ENCODE measurements around the gene MRPL17.

MRPL17 gene

GRCh38 chr11:6646071-6646470, 37.1 kb downstream of the MRPL17 start:
- no peak for DNase-seq (ENCODE audit: low spot score)
- in situ Hi-C loops (cut with MboI; ENCODE audit: low sequenced_read_pairs, unreplicated experiment), result no loop called here
- no peak for TF ChIP-seq CTCF (IDR thresholded peaks at IDR 0.05; ENCODE audit: borderline replicate concordance, control extremely low read depth, extremely low read depth, insufficient read depth, missing control alignments)

- DNase-seq (ENCODE audit: low spot score), result no peak
- in situ Hi-C loops (cut with MboI; ENCODE audit: low sequenced_read_pairs, unreplicated experiment), result no loop called here
- no peak for TF ChIP-seq CTCF (IDR thresholded peaks at IDR 0.05; ENCODE audit: borderline replicate concordance, control extremely low read depth, extremely low read depth, insufficient read depth, missing control alignments)
Observed at GRCh38 chr11:6642957-6643356, 40.2 kb downstream of the MRPL17 start.

- no peak for TF ChIP-seq CTCF (IDR thresholded peaks at IDR 0.05; ENCODE audit: borderline replicate concordance, control extremely low read depth, extremely low read depth, insufficient read depth, missing control alignments)
- no peak for DNase-seq (ENCODE audit: low spot score)
- in situ Hi-C loops (cut with MboI; ENCODE audit: low sequenced_read_pairs, unreplicated experiment), result no loop called here
Observed at GRCh38 chr11:6640985-6641701, 42.0 kb downstream of the MRPL17 start.

GRCh38 chr11:6640036-6640984, 42.8 kb downstream of the MRPL17 start:
- in situ Hi-C loops (cut with MboI; ENCODE audit: low sequenced_read_pairs, unreplicated experiment), result no loop called here
- no peak for DNase-seq (ENCODE audit: low spot score)
- no peak for TF ChIP-seq CTCF (IDR thresholded peaks at IDR 0.05; ENCODE audit: borderline replicate concordance, control extremely low read depth, extremely low read depth, insufficient read depth, missing control alignments)

GRCh38 chr11:6638429-6638828, 44.7 kb downstream of the MRPL17 start:
- in situ Hi-C loops (cut with MboI; ENCODE audit: low sequenced_read_pairs, unreplicated experiment), result no loop called here
- DNase-seq (ENCODE audit: low spot score), result no peak
- TF ChIP-seq CTCF (IDR thresholded peaks at IDR 0.05; ENCODE audit: borderline replicate concordance, control extremely low read depth, extremely low read depth, insufficient read depth, missing control alignments), result no peak

GRCh38 chr11:6637871-6638270, 45.3 kb downstream of the MRPL17 start:
- in situ Hi-C loops (cut with MboI; ENCODE audit: low sequenced_read_pairs, unreplicated experiment), result no loop called here

More at GRCh38 chr11:6637871-6638270, 45.3 kb downstream of the MRPL17 start:
- no peak for DNase-seq (ENCODE audit: low spot score)
- TF ChIP-seq CTCF (IDR thresholded peaks at IDR 0.05; ENCODE audit: borderline replicate concordance, control extremely low read depth, extremely low read depth, insufficient read depth, missing control alignments), result no peak

Data from GM13976 (cell line).